GM12874 (cell line): ENCODE data around the gene MTMR3.

Source experiments
- TF ChIP-seq, protein P1 (sequence below): IDR thresholded peaks from 2 replicates; pipeline ENCODE4 v1.5.1; 2011; ENCODE audit warnings: low read depth, mild to moderate bottlenecking, control low read depth, low read length, moderate library complexity; ENCODE audit not compliant: insufficient read depth

MTMR3 gene

DNA sequence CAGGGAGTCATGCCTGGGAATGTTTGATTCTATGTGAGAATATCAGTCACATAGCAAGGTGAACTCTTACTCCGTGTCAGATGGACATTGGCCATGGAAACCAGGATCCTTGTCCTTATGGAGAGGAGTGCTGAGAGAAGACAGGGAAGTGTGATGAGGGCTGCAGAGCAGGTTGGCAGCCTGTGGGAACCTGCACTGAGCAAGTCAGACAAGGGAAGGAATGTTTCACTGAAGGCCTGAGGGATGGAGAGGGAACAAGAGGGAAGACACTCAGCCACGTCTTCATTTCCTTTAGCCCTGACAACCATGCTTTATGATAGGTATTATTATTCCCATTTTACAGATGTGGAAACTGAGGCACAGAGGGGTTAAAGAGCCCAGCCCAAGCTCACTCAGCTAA is 158.9 kb downstream of the MTMR3 start:
- TF ChIP-seq, protein P1, sequence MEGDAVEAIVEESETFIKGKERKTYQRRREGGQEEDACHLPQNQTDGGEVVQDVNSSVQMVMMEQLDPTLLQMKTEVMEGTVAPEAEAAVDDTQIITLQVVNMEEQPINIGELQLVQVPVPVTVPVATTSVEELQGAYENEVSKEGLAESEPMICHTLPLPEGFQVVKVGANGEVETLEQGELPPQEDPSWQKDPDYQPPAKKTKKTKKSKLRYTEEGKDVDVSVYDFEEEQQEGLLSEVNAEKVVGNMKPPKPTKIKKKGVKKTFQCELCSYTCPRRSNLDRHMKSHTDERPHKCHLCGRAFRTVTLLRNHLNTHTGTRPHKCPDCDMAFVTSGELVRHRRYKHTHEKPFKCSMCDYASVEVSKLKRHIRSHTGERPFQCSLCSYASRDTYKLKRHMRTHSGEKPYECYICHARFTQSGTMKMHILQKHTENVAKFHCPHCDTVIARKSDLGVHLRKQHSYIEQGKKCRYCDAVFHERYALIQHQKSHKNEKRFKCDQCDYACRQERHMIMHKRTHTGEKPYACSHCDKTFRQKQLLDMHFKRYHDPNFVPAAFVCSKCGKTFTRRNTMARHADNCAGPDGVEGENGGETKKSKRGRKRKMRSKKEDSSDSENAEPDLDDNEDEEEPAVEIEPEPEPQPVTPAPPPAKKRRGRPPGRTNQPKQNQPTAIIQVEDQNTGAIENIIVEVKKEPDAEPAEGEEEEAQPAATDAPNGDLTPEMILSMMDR: no peak

DNA sequence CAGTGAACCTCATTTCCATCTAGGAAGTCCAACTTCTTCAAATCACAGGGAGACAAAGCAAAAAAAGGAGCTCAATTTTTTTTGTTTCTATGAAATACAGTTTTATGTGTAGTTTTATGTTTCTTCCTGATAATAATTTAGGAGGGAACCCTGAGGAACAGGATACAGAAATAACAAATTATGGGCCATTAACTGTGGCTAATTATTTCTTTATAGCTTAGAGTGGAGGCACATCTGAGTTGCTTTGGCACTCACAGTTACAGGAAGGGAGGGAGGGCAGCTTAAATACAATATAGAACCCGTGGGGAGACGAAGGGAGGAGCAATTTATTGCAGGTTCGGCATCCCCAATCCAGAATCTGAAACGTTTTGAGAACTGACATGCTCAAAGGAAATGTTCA is 160.2 kb downstream of the MTMR3 start:
- TF ChIP-seq, protein P1: no peak

DNA sequence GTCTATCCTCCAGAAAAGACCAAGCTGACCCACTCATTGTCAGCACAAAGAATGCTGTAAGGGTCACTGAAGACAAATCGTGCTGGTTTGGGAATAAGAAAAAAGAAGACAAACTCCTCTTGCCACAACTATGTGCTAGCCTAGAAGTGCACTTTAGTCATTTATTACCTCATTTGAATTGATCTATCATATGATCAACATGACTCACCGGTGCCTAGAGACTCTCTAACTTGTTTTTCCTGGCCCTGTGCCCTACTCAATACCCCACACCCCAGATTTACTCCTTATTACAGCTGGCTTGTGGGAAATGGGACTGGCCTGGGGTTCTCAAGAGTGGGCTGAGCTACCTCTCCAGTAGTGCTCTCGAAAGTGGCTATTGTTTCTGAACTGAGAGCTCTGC is 161.4 kb downstream of the MTMR3 start:
- TF ChIP-seq, protein P1: no peak

GRCh38 chr22:30044881-30045493 is 162.0 kb downstream of the MTMR3 start:
- TF ChIP-seq, protein P1: no peak

DNA sequence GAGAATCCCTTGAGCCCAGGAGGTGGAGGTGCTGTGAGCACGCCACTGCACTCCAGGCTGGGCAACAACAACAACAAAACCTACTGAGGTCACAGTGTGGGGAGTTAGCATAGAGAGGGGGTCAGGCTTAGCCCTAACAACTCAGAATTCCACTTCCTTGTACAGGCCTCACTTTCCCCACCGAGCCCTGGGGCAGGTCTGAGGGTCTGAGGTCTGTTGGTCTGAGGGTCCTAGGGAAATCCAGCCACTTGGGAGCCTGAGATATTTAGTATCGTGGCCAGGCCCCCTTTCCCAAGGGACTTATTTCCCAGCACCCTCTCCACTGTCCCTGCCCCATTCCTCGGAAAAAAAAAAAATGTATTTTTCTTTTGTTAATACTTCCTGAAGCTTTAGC is 162.5 kb downstream of the MTMR3 start:
- TF ChIP-seq, protein P1: no peak

GRCh38 chr22:30045901-30046715 is 163.1 kb downstream of the MTMR3 start:
- TF ChIP-seq, protein P1: no peak

DNA sequence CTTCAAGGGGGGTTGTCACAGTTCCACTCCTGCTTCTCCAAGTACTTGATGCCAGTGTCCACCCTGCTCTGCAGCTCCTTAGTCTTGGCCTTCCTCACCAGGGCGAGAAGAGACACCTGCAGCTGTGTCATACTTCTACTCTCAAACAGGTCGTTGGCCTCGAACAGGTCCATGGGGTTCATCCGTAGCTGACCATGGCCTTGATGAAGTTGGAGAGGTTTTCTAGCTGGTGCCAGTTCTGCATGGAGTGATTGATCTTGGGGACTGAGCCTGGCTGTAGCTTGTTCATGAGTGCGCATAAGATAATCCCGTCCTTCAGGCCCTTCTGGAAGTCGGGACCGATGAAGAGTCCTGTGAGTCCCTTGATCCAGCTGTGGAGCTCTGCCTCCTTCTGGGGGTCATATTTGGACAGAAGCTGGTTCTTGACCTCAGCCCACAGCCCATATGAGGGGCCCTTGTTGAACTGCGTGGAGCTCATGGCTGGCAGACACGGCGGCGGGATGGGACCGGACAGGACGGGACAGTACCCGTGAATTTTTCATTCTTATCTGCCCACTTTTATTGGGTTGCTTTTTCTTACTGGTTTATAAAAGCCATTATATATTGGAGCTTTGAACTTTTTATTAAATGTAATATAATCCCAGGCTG is 163.9 kb downstream of the MTMR3 start:
- TF ChIP-seq, protein P1: no peak
